DMS53 (cell line): ENCODE results near the gene ZNF90.
"Not testable (repeated sequence)": the region's sequence is repeated elsewhere in the genome, so short reads cannot be mapped to it uniquely, and the experiment has no call there.

Experiments used
- DNase-seq: peaks from one replicate; lab custom pipeline; 2025; lab: John Stamatoyannopoulos, UW

The ZNF90 gene

DNA sequence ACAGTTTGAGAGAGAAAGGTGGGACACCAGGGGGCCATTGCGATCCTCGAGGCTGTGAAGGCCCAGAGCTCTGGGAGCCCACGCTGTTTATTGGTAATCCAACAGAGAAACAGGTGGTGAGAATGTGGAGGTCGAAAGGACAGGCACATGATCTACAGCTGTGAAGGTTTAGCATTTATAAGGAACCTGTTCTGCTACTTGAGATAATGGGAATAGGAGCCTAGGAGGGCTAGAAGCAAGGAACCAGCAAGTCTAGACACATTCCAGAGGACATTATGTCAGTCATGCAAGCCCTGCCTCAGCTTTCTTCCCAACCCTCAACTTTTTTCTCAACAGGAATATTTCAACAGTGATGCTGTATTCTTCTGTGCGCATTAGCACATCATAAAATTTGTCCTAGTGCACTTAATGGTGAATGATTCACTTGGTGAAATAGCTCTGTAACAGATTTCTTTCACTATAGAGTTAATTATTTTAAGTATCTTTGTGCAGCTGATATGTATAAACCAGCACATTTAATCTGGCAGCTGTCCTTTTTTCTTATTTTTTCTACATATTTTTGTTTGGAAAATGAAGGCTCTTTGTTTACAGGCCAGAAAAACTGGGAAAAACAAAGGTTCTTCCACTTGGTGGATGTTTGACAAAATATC lies 25.4 kb downstream of the ZNF90 start:
- no peak for DNase-seq

DNA sequence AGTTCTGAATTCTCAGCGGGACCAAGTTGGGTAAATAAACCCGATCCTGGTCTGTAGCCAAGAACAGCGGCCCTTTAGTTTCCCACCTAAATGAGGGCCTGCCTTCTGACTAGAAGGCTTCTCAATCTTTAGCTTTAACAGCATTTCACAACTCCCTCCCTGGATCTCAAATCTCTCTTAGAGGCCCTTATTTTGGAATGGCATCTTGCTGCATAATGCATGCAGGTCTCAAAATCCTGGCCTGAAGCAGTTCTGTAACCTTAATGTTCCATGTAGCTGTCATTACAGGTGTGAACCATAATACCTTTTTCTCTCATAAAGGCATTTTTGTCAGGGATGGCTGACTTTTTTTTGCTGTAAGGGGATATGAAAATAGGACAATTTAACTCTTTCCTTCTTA lies 29.5 kb downstream of the ZNF90 start:
- no peak for DNase-seq

DNA sequence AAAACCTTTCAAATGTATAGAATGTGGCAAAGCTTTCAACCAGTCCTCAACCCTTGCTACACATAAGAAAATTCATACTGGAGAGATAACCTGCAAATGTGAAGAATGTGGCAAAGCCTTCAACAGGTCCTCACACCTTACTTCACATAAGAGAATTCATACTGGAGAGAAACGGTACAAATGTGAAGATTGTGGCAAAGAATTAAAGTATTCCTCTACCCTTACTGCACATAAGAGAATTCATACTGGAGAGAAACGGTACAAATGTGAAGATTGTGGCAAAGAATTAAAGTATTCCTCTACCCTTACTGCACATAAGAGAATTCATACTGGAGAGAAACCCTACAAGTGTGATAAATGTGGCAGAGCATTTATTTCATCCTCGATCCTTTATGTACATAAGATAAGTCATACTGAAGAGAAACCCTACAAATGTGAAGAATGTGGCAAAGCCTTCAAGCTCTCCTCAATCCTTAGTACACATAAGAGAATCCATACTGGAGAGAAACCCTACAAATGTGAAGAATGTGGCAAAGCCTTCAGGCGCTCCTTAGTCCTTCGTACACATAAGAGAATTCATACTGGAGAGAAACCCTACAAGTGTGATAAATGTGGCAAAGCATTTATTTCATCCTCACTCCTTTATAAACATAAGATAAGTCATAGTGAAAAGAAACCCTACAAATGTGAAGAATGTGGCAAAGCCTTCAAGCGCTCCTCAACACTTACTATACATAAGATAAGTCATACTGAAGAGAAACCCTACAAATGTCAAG lies 40.5 kb downstream of the ZNF90 start:
- DNase-seq = not testable (repeated sequence)

DNA sequence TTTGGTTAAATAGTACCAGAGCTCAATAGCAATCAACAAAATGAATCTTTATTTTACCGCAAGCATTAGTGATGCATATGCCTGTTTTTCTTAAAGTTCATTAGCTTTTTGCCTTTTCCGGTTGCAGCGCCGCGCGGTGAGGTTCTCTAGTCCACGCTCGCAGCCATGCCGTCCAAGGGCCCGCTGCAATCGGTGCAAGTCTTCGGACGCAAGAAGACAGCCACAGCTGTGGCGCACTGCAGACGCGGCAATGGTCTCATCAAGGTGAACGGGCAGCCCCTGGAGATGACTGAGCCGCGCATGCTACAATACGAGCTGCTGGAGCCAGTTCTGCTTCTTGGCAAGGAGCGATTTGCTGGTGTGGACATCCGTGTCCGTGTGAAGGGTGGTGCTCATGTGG lies 47.1 kb downstream of the ZNF90 start:
- DNase-seq = no peak

DNA sequence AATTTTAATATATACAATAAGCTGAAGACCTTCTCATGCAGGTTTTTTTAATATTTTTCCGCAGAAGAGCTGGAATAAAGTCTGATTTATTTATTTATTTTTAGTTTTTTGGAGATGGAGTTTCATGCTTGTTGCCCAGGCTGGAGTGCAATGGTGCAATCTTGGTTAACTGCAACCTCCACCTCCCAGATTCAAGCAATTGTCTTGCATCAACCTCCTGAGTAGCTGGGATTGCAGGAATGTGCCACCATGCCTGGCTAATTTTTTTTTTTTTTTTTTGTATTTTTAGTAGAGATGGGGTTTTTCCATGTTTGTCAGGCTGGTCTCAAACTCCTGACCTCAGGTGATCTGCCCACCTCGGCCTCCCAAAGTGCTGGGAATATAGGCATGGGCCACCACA lies 55.1 kb downstream of the ZNF90 start:
- not testable (repeated sequence) for DNase-seq

- DNase-seq = not testable (repeated sequence)
Observed at GRCh38 chr19:20137714-20138113, 59.9 kb downstream of the ZNF90 start.

DNA sequence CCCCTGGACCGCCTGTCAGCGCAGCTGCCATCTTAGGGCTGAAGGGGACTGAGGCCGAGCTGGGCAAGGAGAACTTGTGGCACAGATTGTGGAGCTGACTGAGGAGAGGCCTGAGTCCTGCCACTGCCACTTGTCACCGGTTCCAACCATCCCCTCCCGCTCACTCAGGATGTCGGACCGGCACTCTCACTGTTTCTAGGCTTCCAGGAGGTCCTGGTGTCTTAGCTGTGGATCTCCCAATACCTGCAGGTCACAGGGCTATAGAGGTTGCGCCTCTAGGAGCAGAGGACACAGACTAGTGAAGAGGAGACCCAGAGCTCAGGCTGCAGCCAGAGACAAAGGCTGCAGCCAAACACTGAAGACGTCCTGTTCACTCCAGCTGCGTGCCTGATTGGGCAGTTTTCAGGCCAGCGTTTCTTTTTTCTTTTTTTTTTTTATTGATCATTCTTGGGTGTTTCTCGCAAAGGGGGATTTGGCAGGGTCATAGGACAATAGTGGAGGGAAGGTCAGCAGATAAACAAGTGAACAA lies 73.9 kb downstream of the ZNF90 start:
- peak; percentile 48 for DNase-seq

- peak; percentile 2 for DNase-seq
Observed at GRCh38 chr19:20152506-20152905, 74.7 kb downstream of the ZNF90 start.

- no peak for DNase-seq
Observed at GRCh38 chr19:20153281-20153680, 75.5 kb downstream of the ZNF90 start.

DNA sequence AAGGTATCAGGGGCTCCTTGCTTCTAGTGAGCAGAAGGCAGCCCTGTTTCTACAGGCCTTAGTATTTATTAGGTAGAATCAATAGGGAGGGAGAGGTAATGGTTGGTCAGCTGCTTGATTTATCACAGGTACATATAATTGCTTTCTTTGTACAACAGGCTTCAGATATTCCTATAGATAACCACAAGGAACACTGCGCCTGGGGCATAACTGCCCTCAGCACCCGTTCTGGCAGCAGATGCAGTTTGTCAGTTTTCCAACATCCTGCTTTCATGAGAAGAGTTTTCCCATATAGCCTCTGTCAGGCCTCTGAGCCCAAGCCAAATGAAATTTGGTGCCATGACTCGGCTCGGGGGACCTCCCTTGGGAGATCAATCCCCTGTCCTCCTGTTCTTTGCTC lies 76.8 kb downstream of the ZNF90 start:
- DNase-seq = no peak

DNA sequence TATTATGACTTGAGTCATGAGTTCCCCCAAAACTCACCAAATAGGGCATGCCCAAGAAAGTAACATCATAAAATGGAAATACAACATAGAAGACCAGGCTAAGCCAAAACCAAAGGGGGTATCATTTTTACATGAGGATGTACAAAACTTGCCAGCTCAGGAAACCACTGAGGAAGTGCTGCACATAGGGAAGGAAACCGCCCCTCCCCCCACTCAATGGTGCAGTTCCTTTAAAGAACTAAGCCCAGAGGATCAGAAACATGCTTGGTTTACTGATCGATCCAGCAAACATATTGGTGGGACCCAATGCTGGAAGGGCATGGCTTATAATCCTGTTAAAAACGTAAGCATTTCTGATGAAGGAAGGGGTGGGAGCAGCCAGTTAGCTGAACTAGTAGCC lies 85.0 kb downstream of the ZNF90 start:
- DNase-seq = no peak

- DNase-seq = no peak
Observed at GRCh38 chr19:20164456-20164855, 86.7 kb downstream of the ZNF90 start.

DNA sequence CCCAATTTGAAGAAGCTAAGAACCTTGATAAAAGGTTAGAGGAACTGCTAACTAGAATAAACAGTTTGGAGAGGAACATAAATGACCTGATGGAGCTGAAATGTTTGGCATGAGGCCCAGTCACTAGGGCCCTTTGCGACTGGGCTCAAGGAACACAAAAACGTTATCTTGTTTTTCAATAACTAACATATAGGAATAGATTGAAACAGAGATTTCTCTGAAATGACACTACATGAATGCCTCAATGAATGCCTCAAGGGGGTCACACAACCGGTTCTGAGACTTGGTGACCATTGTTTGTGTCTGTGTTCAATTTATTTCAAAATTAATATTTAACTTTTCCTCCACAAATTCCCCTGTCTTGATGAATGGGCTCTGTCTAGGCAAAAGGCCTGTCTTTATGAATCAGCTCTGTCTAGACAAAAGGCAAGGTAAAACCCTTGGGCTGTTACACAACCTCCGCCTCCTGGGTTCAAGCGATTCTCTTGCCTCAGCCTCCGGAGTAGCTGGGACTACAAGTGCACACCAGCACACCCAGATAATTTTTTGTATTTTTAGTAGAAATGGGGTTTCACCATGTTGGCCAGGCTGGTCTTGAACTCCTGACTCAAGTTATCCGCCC lies 88.3 kb downstream of the ZNF90 start:
- DNase-seq = peak; percentile 76

DNA sequence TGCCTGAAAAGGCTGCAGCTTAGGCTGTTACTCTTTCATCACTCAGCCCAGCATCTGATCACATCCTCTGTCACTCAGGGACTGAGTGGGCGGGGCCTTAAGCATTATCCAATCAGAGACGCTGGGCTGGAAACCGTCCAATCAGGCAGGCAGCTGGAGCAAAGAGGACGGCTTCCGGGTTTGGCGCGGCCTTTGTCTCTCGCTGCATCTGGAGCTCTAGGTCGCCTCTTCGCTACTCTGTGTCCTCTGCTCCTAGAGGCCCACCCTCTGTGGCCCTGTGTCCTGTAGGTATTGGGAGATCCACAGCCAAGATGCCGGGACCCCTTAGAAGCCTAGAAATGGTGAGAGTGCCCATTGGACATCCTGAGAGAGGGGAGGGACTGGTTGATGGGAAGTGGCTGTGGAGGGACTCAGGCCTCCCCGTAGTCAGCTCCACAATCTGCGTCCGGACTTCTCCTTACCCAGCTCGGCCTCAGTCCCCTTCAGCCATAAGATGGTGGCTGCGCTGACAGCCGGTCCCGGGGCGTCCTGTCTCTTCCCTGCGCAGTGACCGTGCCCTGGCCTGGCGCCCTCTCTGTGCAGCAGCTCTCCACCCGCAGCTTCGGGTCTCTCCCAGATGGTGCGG lies 89.3 kb downstream of the ZNF90 start, which contains the start of gene ZNF486:
Gene ZNF486 (plus strand): TSS at position 195 of the 625 bp plus-strand sequence. CDS start 117 bp downstream, at position 312.
- peak; percentile 97 for DNase-seq

GRCh38 chr19:20167651-20168122 lies 89.9 kb downstream of the ZNF90 start:
- DNase-seq = peak; percentile 50
